Measurements from ENCODE around the gene TTC28.

Gene TTC28

GRCh38 chr22:28147401-28147800 lies 532.2 kb downstream of the TTC28 start:
- H3K4me3 ChIP-seq (ENCODE audit: low read length), result no peak overlapping the region
- no peak for DNase-seq (ENCODE audit: low read depth, low spot score)

- no peak overlapping the region for H3K4me3 ChIP-seq (ENCODE audit: low read length)
- DNase-seq (ENCODE audit: low read depth, low spot score), result no peak
Observed at GRCh38 chr22:28146401-28147314, 533.0 kb downstream of the TTC28 start.

- no peak overlapping the region for H3K4me3 ChIP-seq (ENCODE audit: low read length)
- DNase-seq (ENCODE audit: low read depth, low spot score), result no peak
Observed at GRCh38 chr22:28143961-28144745, 535.5 kb downstream of the TTC28 start.

- no peak for DNase-seq (ENCODE audit: low read depth, low spot score)
Observed at GRCh38 chr22:28143241-28143865, 536.3 kb downstream of the TTC28 start.

GRCh38 chr22:28142361-28142961 lies 537.2 kb downstream of the TTC28 start:
- DNase-seq (ENCODE audit: low read depth, low spot score), result no peak
- no peak overlapping the region for H3K4me3 ChIP-seq (ENCODE audit: low read length)

More at GRCh38 chr22:28143241-28143865, 536.3 kb downstream of the TTC28 start:
- no peak overlapping the region for H3K4me3 ChIP-seq (ENCODE audit: low read length)

GRCh38 chr22:28141614-28142013 lies 538.0 kb downstream of the TTC28 start:
- no peak overlapping the region for H3K4me3 ChIP-seq (ENCODE audit: low read length)
- DNase-seq (ENCODE audit: low read depth, low spot score), result no peak

GRCh38 chr22:28139961-28140360 lies 539.7 kb downstream of the TTC28 start:
- DNase-seq (ENCODE audit: low read depth, low spot score), result no peak

GRCh38 chr22:28139516-28139915 lies 540.1 kb downstream of the TTC28 start:
- no peak overlapping the region for H3K4me3 ChIP-seq (ENCODE audit: low read length)
- DNase-seq (ENCODE audit: low read depth, low spot score), result no peak

More at GRCh38 chr22:28139961-28140360, 539.7 kb downstream of the TTC28 start:
- no peak overlapping the region for H3K4me3 ChIP-seq (ENCODE audit: low read length)

- DNase-seq (ENCODE audit: low read depth, low spot score), result no peak
- H3K4me3 ChIP-seq (ENCODE audit: low read length), result no peak overlapping the region
Observed at GRCh38 chr22:28137036-28137435, 542.6 kb downstream of the TTC28 start.

GRCh38 chr22:28132466-28132865 lies 547.2 kb downstream of the TTC28 start:
- no peak overlapping the region for H3K4me3 ChIP-seq (ENCODE audit: low read length)
- no peak for DNase-seq (ENCODE audit: low read depth, low spot score)

GRCh38 chr22:28129319-28129962 lies 550.2 kb downstream of the TTC28 start:
- no peak for DNase-seq (ENCODE audit: low read depth, low spot score)
- no peak overlapping the region for H3K4me3 ChIP-seq (ENCODE audit: low read length)

GRCh38 chr22:28128827-28129226 lies 550.8 kb downstream of the TTC28 start:
- H3K4me3 ChIP-seq (ENCODE audit: low read length), result no peak overlapping the region
- no peak for DNase-seq (ENCODE audit: low read depth, low spot score)

GRCh38 chr22:28125799-28126198 lies 553.8 kb downstream of the TTC28 start:
- no peak for DNase-seq (ENCODE audit: low read depth, low spot score)
- H3K4me3 ChIP-seq (ENCODE audit: low read length), result no peak overlapping the region

GRCh38 chr22:28123989-28124766 lies 555.5 kb downstream of the TTC28 start:
- H3K4me3 ChIP-seq (ENCODE audit: low read length), result no peak overlapping the region
- no peak for DNase-seq (ENCODE audit: low read depth, low spot score)

- peak; percentile 16 for DNase-seq (ENCODE audit: low read depth, low spot score)
- no peak overlapping the region for H3K4me3 ChIP-seq (ENCODE audit: low read length)
Observed at GRCh38 chr22:28120691-28121592, 558.7 kb downstream of the TTC28 start.

GRCh38 chr22:28118957-28119631 lies 560.5 kb downstream of the TTC28 start:
- no peak overlapping the region for H3K4me3 ChIP-seq (ENCODE audit: low read length)
- no peak for DNase-seq (ENCODE audit: low read depth, low spot score)

GRCh38 chr22:28116219-28116673 lies 563.4 kb downstream of the TTC28 start:
- no peak overlapping the region for H3K4me3 ChIP-seq (ENCODE audit: low read length)
- no peak for DNase-seq (ENCODE audit: low read depth, low spot score)

Measured in Jurkat, Clone E6-1 (cell line).